SK-N-MC (cell line): ENCODE results near the gene GFOD1.

Experiments
- DNase-seq: peaks from one replicate; pipeline ENCODE4 v3.0.0-alpha.2; 2011; ENCODE audit warnings: low read depth, low spot score
- H3K27ac ChIP-seq: fragments of 200-600 bp; sonication (generic); 2 replicates; pipeline ENCODE4 v1.5.1; 2016; ENCODE audit warnings: mixed run types
- H3K36me3 ChIP-seq: fragments of 200-600 bp; sonication (generic); 2 replicates; pipeline ENCODE4 v1.6.1; 2017; ENCODE audit warnings: antibody characterized with exemption, low read length, mixed read lengths; ENCODE audit not compliant: insufficient read depth
- H3K4me3 ChIP-seq: fragments of 200-600 bp; sonication (generic); 2 replicates; pipeline ENCODE4 v1.5.1; 2016
- H3K9ac ChIP-seq: fragments of 200-600 bp; sonication (generic); 2 replicates; pipeline ENCODE4 v1.8.0; 2017; ENCODE audit warnings: mixed run types, mixed read lengths; ENCODE audit not compliant: insufficient read length
- H3K9me3 ChIP-seq: fragments of 200-600 bp; sonication (generic); 2 replicates; pipeline ENCODE4 v1.6.1; 2017; ENCODE audit warnings: low read depth, mild to moderate bottlenecking, antibody characterized with exemption, low read length, moderate library complexity, mixed read lengths
- EZH2 ChIP-seq: fragments of 200-600 bp; sonication (generic); IDR thresholded peaks from one replicate; pipeline ENCODE4 v1.6.1; 2017; ENCODE audit warnings: antibody characterized with exemption
- FOXP2 ChIP-seq: optimal IDR thresholded peaks from 2 replicates; pipeline ENCODE3; 2011; ENCODE audit warnings: mild to moderate bottlenecking, moderate library complexity; ENCODE audit not compliant: insufficient read depth; ENCODE audit errors: extremely low read length, control extremely low read depth
- POLR2AphosphoS5 ChIP-seq: IDR thresholded peaks from 2 replicates; pipeline ENCODE4 v1.6.1; 2012; ENCODE audit warnings: mild to moderate bottlenecking, low read depth, low read length, borderline replicate concordance

GFOD1 gene

GRCh38 chr6:13472976-13473767, 14.2 kb downstream of the GFOD1 start:
- no peak for TF ChIP-seq FOXP2
- TF ChIP-seq EZH2: no peak
- no peak for TF ChIP-seq POLR2AphosphoS5
- Histone ChIP-seq H3K36me3 (no peaks in the 10 kb centered on the region), H3K27ac (peak overlapping the region; percentile 34; the same call in 1 of the 2 replicates), H3K9me3 (no peaks in the 10 kb centered on the region), H3K4me3 (no peak overlapping the region), H3K9ac (no peak overlapping the region)
- no peak for DNase-seq

GRCh38 chr6:13472099-13472498, 15.3 kb downstream of the GFOD1 start:
- no peak overlapping the region for H3K9ac ChIP-seq
- no peak for DNase-seq
- TF ChIP-seq FOXP2 (no peak), EZH2 (no peak), POLR2AphosphoS5 (no peak)
- no peaks in the 10 kb centered on the region for H3K36me3 ChIP-seq
- H3K9me3 ChIP-seq: no peaks in the 10 kb centered on the region
- H3K4me3 ChIP-seq: no peak overlapping the region
- peak overlapping the region; percentile 3; the same call in 1 of the 2 replicates for H3K27ac ChIP-seq

- Histone ChIP-seq H3K9ac (no peak overlapping the region), H3K4me3 (peak overlapping the region; percentile 40), H3K36me3 (no peaks in the 10 kb centered on the region), H3K27ac (0 out of 2 replicates have a peak overlapping the region, but pooled peaks have one; percentile 61), H3K9me3 (no peaks in the 10 kb centered on the region)
- no peak for DNase-seq
- TF ChIP-seq EZH2: no peak
- TF ChIP-seq POLR2AphosphoS5: no peak
- TF ChIP-seq FOXP2: no peak
Measured at GRCh38 chr6:13471184-13471583, 16.2 kb downstream of the GFOD1 start.

GRCh38 chr6:13470238-13471140, 16.9 kb downstream of the GFOD1 start:
- Histone ChIP-seq H3K36me3 (no peaks in the 10 kb centered on the region), H3K9ac (no peak overlapping the region), H3K4me3 (peak overlapping the region; percentile 34), H3K9me3 (no peaks in the 10 kb centered on the region), H3K27ac (peak overlapping the region; percentile 54)
- no peak for DNase-seq
- TF ChIP-seq FOXP2: no peak
- TF ChIP-seq EZH2: no peak
- TF ChIP-seq POLR2AphosphoS5: peak; percentile 38; the same call in 1 of the 2 replicates

GRCh38 chr6:13469693-13470092, 17.7 kb downstream of the GFOD1 start:
- Histone ChIP-seq H3K4me3 (peak overlapping the region; percentile 34), H3K9me3 (no peaks in the 10 kb centered on the region), H3K27ac (peak overlapping the region; percentile 54; the same call in 1 of the 2 replicates), H3K36me3 (no peaks in the 10 kb centered on the region), H3K9ac (no peak overlapping the region)
- no peak for DNase-seq
- TF ChIP-seq POLR2AphosphoS5 (no peak), EZH2 (no peak), FOXP2 (no peak)

- no peaks in the 10 kb centered on the region for H3K9me3 ChIP-seq
- TF ChIP-seq EZH2 (no peak), POLR2AphosphoS5 (no peak), FOXP2 (no peak)
- no peak for DNase-seq
- no peaks in the 10 kb centered on the region for H3K36me3 ChIP-seq
- H3K4me3 ChIP-seq: no peak overlapping the region
- no peak overlapping the region for H3K27ac ChIP-seq
- no peak overlapping the region for H3K9ac ChIP-seq
Measured at GRCh38 chr6:13468839-13469238, 18.6 kb downstream of the GFOD1 start.

- H3K4me3 ChIP-seq: no peak overlapping the region
- H3K9me3 ChIP-seq: no peaks in the 10 kb centered on the region
- H3K36me3 ChIP-seq: no peaks in the 10 kb centered on the region
- no peak overlapping the region for H3K27ac ChIP-seq
- no peak for DNase-seq
- TF ChIP-seq POLR2AphosphoS5: no peak
- TF ChIP-seq FOXP2: no peak
- TF ChIP-seq EZH2: no peak
- no peak overlapping the region for H3K9ac ChIP-seq
Measured at GRCh38 chr6:13467216-13467600, 20.2 kb downstream of the GFOD1 start.
